ENCODE data around the gene ZNF532. TPM values are rescaled to one million over a fixed set of nuclear protein-coding genes. Genes with fewer than 3 reads are reported as not detected.

Gene ZNF532
- total RNA-seq, 1 experiment from 2014 or later: 258 TPM

- no peak overlapping the region for H3K9ac ChIP-seq (ENCODE audit: extremely low read depth, insufficient read length, low read length)
- TF ChIP-seq CTCF (conservative IDR thresholded peaks at IDR 0.05): no peak
- H2BK5ac ChIP-seq (ENCODE audit: insufficient read length, low read length): no peak overlapping the region
- peaks cover 42% of the 10 kb centered on the region for H3K79me2 ChIP-seq (ENCODE audit: insufficient read depth, low read length)
- no peak overlapping the region for H3K18ac ChIP-seq (ENCODE audit: insufficient read length, low read depth, low read length)
- no peak overlapping the region for H2AK5ac ChIP-seq (ENCODE audit: insufficient read length, low read length)
- no peak overlapping the region for H2BK120ac ChIP-seq (ENCODE audit: low read depth, low read length, poor library complexity, severe bottlenecking)
- no peak overlapping the region for H3T11ph ChIP-seq (ENCODE audit: low read length)
- H3K23me2 ChIP-seq (ENCODE audit: insufficient read length, low read depth, low read length, poor library complexity, severe bottlenecking): no peaks in the 10 kb centered on the region
- no peaks in the 10 kb centered on the region for H3K9me3 ChIP-seq (ENCODE audit: control insufficient read depth, low read depth, low read length)
- H3K4ac ChIP-seq (ENCODE audit: low read depth, low read length): no peak overlapping the region
- H3K56ac ChIP-seq (ENCODE audit: insufficient read length, low read depth, low read length): no peak overlapping the region
- WGBS (ENCODE audit: extremely low coverage, insufficient read length, low lambda C conversion rate): no CpG with 5 or more reads among the region's 3 CpGs
- H3K79me1 ChIP-seq (ENCODE audit: insufficient read depth, low read depth, low read length, poor library complexity, severe bottlenecking): peaks cover 7% of the 10 kb centered on the region
- H3K4me1 ChIP-seq (ENCODE audit: insufficient read depth, low read length): no peaks in the 10 kb centered on the region; the same call in 1 of the 2 replicates
- no peak overlapping the region for H3K4me2 ChIP-seq (ENCODE audit: insufficient read depth, insufficient read length, low read length)
- H2AFZ ChIP-seq (ENCODE audit: low read length): no peak overlapping the region
- Mint-ChIP-seq H3K27ac (peak overlapping the region in 2 of 3 experiments; percentile 63 to 93; a peak in 3 of 7 replicates), H3K9me3 (no peaks in the 10 kb centered on the region; a peak in 1 of 5 replicates), H3K4me1 (peaks cover 26 to 28% of the 10 kb centered on the region in 2 experiments), H3K4me3 (no peak overlapping the region), H3K36me3 (ENCODE audit: insufficient read depth in 1 of 3, low read depth in 3 of 3) (peaks cover 43 to 86% (median 69%) of the 10 kb centered on the region in 3 experiments; a peak in 6 of 7 replicates), H3K27me3 (ENCODE audit: low read depth) (no peaks in the 10 kb centered on the region)
- H3K27ac ChIP-seq (ENCODE audit: insufficient read length, low read depth, low read length): no peak overlapping the region
- no peak overlapping the region for H4K5ac ChIP-seq (ENCODE audit: insufficient read length, low read depth, low read length)
- no peak overlapping the region for H4K8ac ChIP-seq (replicated peaks; ENCODE audit: insufficient read length, low read depth, low read length)
- no peak overlapping the region for H2BK12ac ChIP-seq (ENCODE audit: insufficient read length, low read depth, low read length)
- no peak overlapping the region for H3K14ac ChIP-seq (ENCODE audit: insufficient read depth, low read length)
- no peak overlapping the region for H2BK20ac ChIP-seq (ENCODE audit: low read depth, low read length, poor library complexity, severe bottlenecking)
- no peak overlapping the region for H2BK15ac ChIP-seq (ENCODE audit: low read depth, low read length)
- no peaks in the 10 kb centered on the region for H3K27me3 ChIP-seq (ENCODE audit: insufficient read depth, low read length)
- no peaks in the 10 kb centered on the region for H4K20me1 ChIP-seq (ENCODE audit: control insufficient read depth, insufficient read depth, insufficient read length)
- no peak overlapping the region for H4K91ac ChIP-seq (ENCODE audit: insufficient read length, low read depth, low read length)
- no peak overlapping the region for H3K23ac ChIP-seq (ENCODE audit: insufficient read length, low read depth, low read length)
- DNase-seq: no peak
Observed at GRCh38 chr18:58886431-58886830, 21.8 kb downstream of the ZNF532 start.

Data from H9 (cell line).